ENCODE data around the gene ADORA2B.
"Not testable (repeated sequence)": the region's sequence is repeated elsewhere in the genome, so short reads cannot be mapped to it uniquely, and the experiment has no call there.

Gene ADORA2B

DNA sequence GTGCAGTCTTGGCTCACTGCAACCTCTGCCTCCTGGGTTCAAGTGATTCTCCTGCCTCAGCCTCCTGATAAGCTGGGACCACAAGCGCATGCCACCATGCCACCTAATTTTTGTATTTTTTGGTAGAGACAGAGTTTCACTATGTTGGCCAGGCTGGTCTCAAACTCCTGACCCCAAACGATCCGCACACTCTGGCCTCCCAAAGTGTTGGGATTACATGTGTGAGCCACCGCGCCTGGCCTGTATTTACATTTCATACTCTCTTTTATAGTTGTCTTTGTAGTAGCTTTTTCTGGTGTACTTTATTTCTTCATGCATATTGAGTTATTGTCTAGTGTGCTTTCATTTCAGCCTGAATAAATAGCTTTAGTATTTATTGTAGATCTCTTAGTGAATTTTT, 10.1 kb upstream of the ADORA2B start:
- Mint-ChIP-seq H3K36me3 (ENCODE audit: low read depth) (no peaks in the 10 kb centered on the region), H3K27ac (peak overlapping the region; percentile 27), H3K27me3 (peaks cover 4% of the 10 kb centered on the region), H3K4me1 (ENCODE audit: low read depth) (peaks cover 12% of the 10 kb centered on the region), H3K9me3 (peaks cover 2% of the 10 kb centered on the region), H3K4me3 (no peak overlapping the region)
- intact Hi-C loops (cut with micrococcal nuclease) = no loop called here

- Mint-ChIP-seq H3K4me3 (no peak overlapping the region), H3K36me3 (ENCODE audit: low read depth) (no peaks in the 10 kb centered on the region), H3K27me3 (peaks cover 1% of the 10 kb centered on the region), H3K27ac (peak overlapping the region; percentile 27), H3K9me3 (peaks cover 12% of the 10 kb centered on the region), H3K4me1 (ENCODE audit: low read depth) (peaks cover 11% of the 10 kb centered on the region)
- intact Hi-C loops (cut with micrococcal nuclease) = no loop called here
Measured at GRCh38 chr17:15935891-15936290, 9.0 kb upstream of the ADORA2B start.

DNA sequence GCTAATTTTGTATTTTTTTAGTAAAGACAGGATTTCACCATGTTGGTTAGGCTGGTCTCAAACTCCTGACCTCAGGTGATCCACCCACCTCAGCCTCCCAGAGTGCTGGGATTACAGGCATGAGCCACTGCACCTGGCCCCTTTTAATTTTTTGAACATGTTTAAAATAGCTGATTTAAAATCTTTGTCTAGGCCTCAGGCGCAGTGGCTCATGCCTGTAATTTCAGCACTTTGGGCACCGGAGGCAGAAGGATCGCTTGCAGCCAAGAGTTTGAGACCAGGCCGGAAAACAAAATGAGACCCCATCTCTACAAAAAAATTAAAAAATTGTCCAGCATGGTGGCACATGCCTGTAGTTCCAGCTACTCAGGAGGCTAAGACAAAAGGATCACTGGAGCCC, 8.4 kb upstream of the ADORA2B start:
- H3K4me1 Mint-ChIP-seq (ENCODE audit: low read depth); H3K27ac Mint-ChIP-seq; H3K36me3 Mint-ChIP-seq (ENCODE audit: low read depth); intact Hi-C loops (cut with micrococcal nuclease); H3K27me3 Mint-ChIP-seq; H3K4me3 Mint-ChIP-seq: not testable (repeated sequence)
- H3K9me3 Mint-ChIP-seq = peaks cover 13% of the 10 kb centered on the region

DNA sequence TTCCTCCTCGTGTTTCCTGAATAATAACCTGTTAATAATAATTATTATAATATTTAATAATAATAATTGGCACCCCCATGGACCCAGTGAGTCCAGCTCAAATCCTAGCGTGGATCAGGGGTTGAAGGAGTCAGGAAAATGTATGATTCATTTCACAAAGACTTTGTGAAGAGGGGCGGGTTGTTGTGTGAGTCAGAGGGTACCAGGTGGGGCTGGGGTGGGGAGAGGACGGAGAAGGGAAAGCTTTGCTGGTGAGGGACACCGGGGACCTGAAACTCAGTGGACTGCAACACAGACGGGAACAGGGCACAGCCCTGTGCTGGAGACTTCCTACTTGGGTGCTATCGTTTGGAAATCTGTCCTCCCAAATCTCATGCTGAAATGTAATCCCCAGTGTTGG, 3.1 kb upstream of the ADORA2B start:
- Mint-ChIP-seq H3K4me1 (ENCODE audit: low read depth) (peaks cover 43% of the 10 kb centered on the region), H3K36me3 (ENCODE audit: low read depth) (peaks cover 13% of the 10 kb centered on the region), H3K27ac (peak overlapping the region; percentile 83), H3K27me3 (peaks cover 7% of the 10 kb centered on the region), H3K9me3 (peaks cover 13% of the 10 kb centered on the region), H3K4me3 (no peak overlapping the region)
- intact Hi-C loops (cut with micrococcal nuclease) = loop anchor here (1.0 to 5.0 kb wide), 3 partner anchors 13 to 679 kb away; no protein-coding TSS in a partner anchor

GRCh38 chr17:15942207-15942833, 2.6 kb upstream of the ADORA2B start:
- Mint-ChIP-seq H3K36me3 (ENCODE audit: low read depth) (peaks cover 13% of the 10 kb centered on the region), H3K27me3 (peaks cover 7% of the 10 kb centered on the region), H3K4me1 (ENCODE audit: low read depth) (peaks cover 49% of the 10 kb centered on the region), H3K27ac (peak overlapping the region; percentile 83), H3K9me3 (peaks cover 13% of the 10 kb centered on the region), H3K4me3 (no peak overlapping the region)
- intact Hi-C loops (cut with micrococcal nuclease) = loop anchor here (1.0 to 5.0 kb wide), 3 partner anchors 14 to 680 kb away; no protein-coding TSS in a partner anchor

- Mint-ChIP-seq H3K27me3 (peaks cover 7% of the 10 kb centered on the region), H3K27ac (peak overlapping the region; percentile 83), H3K4me3 (peak overlapping the region; percentile 75), H3K9me3 (peaks cover 13% of the 10 kb centered on the region), H3K4me1 (ENCODE audit: low read depth) (peaks cover 63% of the 10 kb centered on the region), H3K36me3 (ENCODE audit: low read depth) (peaks cover 13% of the 10 kb centered on the region)
- intact Hi-C loops (cut with micrococcal nuclease) = loop anchor here (5.0 kb wide), 2 partner anchors 57 to 682 kb away; no protein-coding TSS in a partner anchor
Measured at GRCh38 chr17:15943971-15944758, 765 bp upstream of the ADORA2B start.

DNA sequence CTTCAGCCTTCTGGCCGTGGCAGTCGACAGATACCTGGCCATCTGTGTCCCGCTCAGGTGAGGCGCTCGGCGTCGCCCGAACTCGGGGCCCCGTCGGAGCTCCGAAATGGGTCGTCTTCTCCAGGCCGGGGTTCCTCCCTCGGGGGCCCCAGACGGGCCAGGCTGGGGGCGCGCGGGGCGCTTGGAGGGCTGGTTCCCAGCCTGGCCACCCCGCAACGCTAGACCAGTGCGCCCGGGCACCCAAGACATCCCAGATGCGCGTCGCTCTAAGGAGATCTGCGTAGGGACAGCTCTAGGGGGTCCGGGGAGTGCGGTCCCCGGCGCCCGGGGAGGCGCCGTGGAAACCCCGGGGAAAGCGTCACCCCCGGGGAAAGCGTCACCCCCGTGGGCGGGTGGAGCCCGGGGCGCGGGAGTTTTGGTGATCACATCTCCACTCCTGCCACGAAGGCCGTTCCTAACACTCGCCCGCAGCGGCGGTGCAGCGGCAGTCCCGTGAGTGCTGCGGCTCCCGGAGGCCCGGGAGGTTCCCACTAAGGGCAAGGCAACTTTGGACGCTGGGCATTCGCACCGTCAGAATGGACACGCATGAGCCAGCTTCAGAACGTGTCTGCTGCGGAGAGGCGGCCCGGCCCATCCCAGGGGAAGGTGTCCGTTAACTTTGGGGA, 729 bp downstream of the ADORA2B start:
- Mint-ChIP-seq H3K36me3 (ENCODE audit: low read depth) (peaks cover 24% of the 10 kb centered on the region), H3K27ac (peak overlapping the region; percentile 83), H3K9me3 (peaks cover 4% of the 10 kb centered on the region), H3K4me1 (ENCODE audit: low read depth) (peaks cover 62% of the 10 kb centered on the region), H3K27me3 (peaks cover 9% of the 10 kb centered on the region), H3K4me3 (peak overlapping the region; percentile 78)
- intact Hi-C loops (cut with micrococcal nuclease) = loop anchor here (2.0 kb wide), 1 partner anchor 53 kb away; the partner anchor contains the start of genes TTC19 and ZSWIM7

GRCh38 chr17:15946611-15947120, 1.7 kb downstream of the ADORA2B start:
- Mint-ChIP-seq H3K4me3 (peak overlapping the region; percentile 78), H3K4me1 (ENCODE audit: low read depth) (peaks cover 69% of the 10 kb centered on the region), H3K9me3 (no peaks in the 10 kb centered on the region), H3K36me3 (ENCODE audit: low read depth) (peaks cover 23% of the 10 kb centered on the region), H3K27ac (peak overlapping the region; percentile 83), H3K27me3 (peaks cover 9% of the 10 kb centered on the region)
- intact Hi-C loops (cut with micrococcal nuclease) = loop anchor here (2.0 kb wide), 1 partner anchor 52 kb away; the partner anchor contains the start of genes TTC19 and ZSWIM7

DNA sequence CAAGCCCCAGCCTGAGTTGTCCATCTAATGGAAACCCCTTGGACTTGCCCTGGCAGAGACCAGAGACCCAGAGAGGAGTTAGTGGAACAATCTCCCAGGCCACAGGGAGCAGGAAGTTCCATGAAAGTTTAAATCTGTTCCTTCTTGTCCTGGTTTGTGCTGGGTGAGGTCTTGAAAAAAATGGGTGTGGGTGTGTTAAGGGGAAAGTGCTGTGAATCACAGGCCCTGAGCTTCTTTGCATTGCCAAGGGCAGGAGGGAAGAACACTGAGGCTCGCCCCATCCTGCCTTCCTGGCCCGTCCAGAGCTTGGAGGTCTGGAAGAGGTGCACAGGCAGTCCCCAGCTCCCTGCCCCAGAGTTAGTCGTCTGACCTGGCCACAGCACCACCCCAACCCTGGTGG, 2.3 kb downstream of the ADORA2B start:
- Mint-ChIP-seq H3K27me3 (peaks cover 9% of the 10 kb centered on the region), H3K4me1 (ENCODE audit: low read depth) (peaks cover 70% of the 10 kb centered on the region), H3K4me3 (peak overlapping the region; percentile 78), H3K27ac (peak overlapping the region; percentile 83), H3K9me3 (no peaks in the 10 kb centered on the region), H3K36me3 (ENCODE audit: low read depth) (peaks cover 18% of the 10 kb centered on the region)
- intact Hi-C loops (cut with micrococcal nuclease) = loop anchor here (2.0 kb wide), 1 partner anchor 52 kb away; the partner anchor contains the start of genes TTC19 and ZSWIM7

GRCh38 chr17:15947976-15948752, 3.2 kb downstream of the ADORA2B start:
- Mint-ChIP-seq H3K9me3 (no peaks in the 10 kb centered on the region), H3K36me3 (ENCODE audit: low read depth) (peaks cover 25% of the 10 kb centered on the region), H3K27ac (peak overlapping the region; percentile 83), H3K27me3 (peaks cover 13% of the 10 kb centered on the region), H3K4me1 (ENCODE audit: low read depth) (peaks cover 70% of the 10 kb centered on the region), H3K4me3 (peak overlapping the region; percentile 27)
- intact Hi-C loops (cut with micrococcal nuclease) = loop anchor here (2.0 kb wide), 1 partner anchor 51 kb away; the partner anchor contains the start of genes TTC19 and ZSWIM7

GRCh38 chr17:15951368-15952047, 6.6 kb downstream of the ADORA2B start:
- Mint-ChIP-seq H3K27ac (no peak overlapping the region), H3K4me1 (ENCODE audit: low read depth) (peaks cover 77% of the 10 kb centered on the region), H3K9me3 (no peaks in the 10 kb centered on the region), H3K27me3 (peaks cover 12% of the 10 kb centered on the region), H3K4me3 (no peak overlapping the region), H3K36me3 (ENCODE audit: low read depth) (peaks cover 32% of the 10 kb centered on the region)
- intact Hi-C loops (cut with micrococcal nuclease) = no loop called here

DNA sequence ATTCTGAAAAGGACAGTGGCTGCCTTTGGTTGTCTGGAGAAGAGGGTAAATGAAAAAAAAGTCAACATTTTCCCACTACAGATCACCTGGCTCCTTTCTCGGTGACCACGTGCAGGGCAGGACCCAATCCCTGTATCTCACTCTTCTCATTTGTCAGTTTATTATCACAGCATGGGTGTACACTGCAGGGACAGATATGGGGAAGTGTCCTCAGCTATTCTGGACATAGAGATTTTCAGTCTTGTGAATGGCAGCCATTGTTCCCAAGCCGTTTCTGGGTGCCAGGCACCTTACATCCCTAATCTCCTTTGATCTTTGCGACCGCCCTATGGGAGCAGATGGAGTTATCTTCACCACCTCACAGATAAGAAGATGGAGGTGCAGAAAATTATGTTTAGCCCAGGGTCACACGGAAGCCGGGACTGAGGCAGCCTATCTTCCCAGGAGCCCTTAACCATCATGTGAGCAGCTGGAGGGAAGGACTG, 7.2 kb downstream of the ADORA2B start:
- intact Hi-C loops (cut with micrococcal nuclease) = no loop called here
- no peaks in the 10 kb centered on the region for H3K9me3 Mint-ChIP-seq
- no peak overlapping the region for H3K27ac Mint-ChIP-seq
- H3K4me1 Mint-ChIP-seq (ENCODE audit: low read depth) = peaks cover 77% of the 10 kb centered on the region
- H3K4me3 Mint-ChIP-seq = no peak overlapping the region
- H3K36me3 Mint-ChIP-seq (ENCODE audit: low read depth) = peaks cover 38% of the 10 kb centered on the region
- H3K27me3 Mint-ChIP-seq = peaks cover 18% of the 10 kb centered on the region
